Medulla oblongata (tissue), 1 donor: ENCODE data around the gene GSG1L.

Source experiments
- DNase-seq: peaks from one replicate; pipeline ENCODE4 v3.0.0-alpha.2; 2015; ENCODE audit errors: extremely low spot score

Gene GSG1L

GRCh38 chr16:28063591-28064061 is at the start of gene GSG1L:
Gene GSG1L (minus strand): TSS chr16:28063714. CDS start chr16:28063424, 290 bp downstream.
- no peak for DNase-seq

- DNase-seq, result no peak
Observed at GRCh38 chr16:28112908-28113307, 49.4 kb upstream of the GSG1L start.

- no peak for DNase-seq
Observed at GRCh38 chr16:28110977-28111376, 47.5 kb upstream of the GSG1L start.

GRCh38 chr16:28110479-28110878 is 47.0 kb upstream of the GSG1L start:
- DNase-seq, result peak; percentile 62

GRCh38 chr16:28110074-28110473 is 46.6 kb upstream of the GSG1L start:
- no peak for DNase-seq

- peak; percentile 43 for DNase-seq
Observed at GRCh38 chr16:28108590-28109247, 45.2 kb upstream of the GSG1L start.

- no peak for DNase-seq
Observed at GRCh38 chr16:28107232-28107631, 43.7 kb upstream of the GSG1L start.

- DNase-seq, result no peak
Observed at GRCh38 chr16:28106467-28107215, 43.1 kb upstream of the GSG1L start.

- no peak for DNase-seq
Observed at GRCh38 chr16:28105954-28106353, 42.4 kb upstream of the GSG1L start.

- DNase-seq, result no peak
Observed at GRCh38 chr16:28105297-28105696, 41.8 kb upstream of the GSG1L start.

- no peak for DNase-seq
Observed at GRCh38 chr16:28104404-28104803, 40.9 kb upstream of the GSG1L start.

GRCh38 chr16:28103516-28104170 is 40.1 kb upstream of the GSG1L start:
- DNase-seq, result no peak

GRCh38 chr16:28101533-28101890 is 38.0 kb upstream of the GSG1L start:
- no peak for DNase-seq

GRCh38 chr16:28100810-28101532 is 37.5 kb upstream of the GSG1L start:
- no peak for DNase-seq

- DNase-seq, result peak; percentile 24
Observed at GRCh38 chr16:28098959-28099945, 35.7 kb upstream of the GSG1L start.

GRCh38 chr16:28098171-28098958 is 34.9 kb upstream of the GSG1L start:
- no peak for DNase-seq

GRCh38 chr16:28096983-28097899 is 33.7 kb upstream of the GSG1L start:
- no peak for DNase-seq

GRCh38 chr16:28093385-28093725 is 29.8 kb upstream of the GSG1L start:
- no peak for DNase-seq
